Suprapubic skin (tissue), 4 donors: Measurements from ENCODE around the gene HNRNPR.

Source experiments
- EP300 ChIP-seq: sonication (generic); formaldehyde crosslinking; IDR thresholded peaks from one replicate; pipeline ENCODE4 v1.6.1; 2017; ENCODE audit warnings: antibody characterized with exemption
- POLR2A ChIP-seq, 2 donors: fragments of 450-650 bp; IDR thresholded peaks; one replicate each; pipeline ENCODE4 v1.6.1; 2017; ENCODE audit warnings: antibody characterized with exemption in 2 of 2, mild to moderate bottlenecking in 2 of 2, moderate library complexity in 2 of 2
- POLR2AphosphoS5 ChIP-seq, 3 donors: sonication (generic); formaldehyde crosslinking; IDR thresholded peaks; one replicate each; pipeline ENCODE4 v1.6.1; 2017; ENCODE audit warnings: antibody characterized with exemption in 3 of 3
- TF ChIP-seq, protein P1 (sequence below), 2 donors: fragments of 200-600 bp in 1 of 2; fragments of 450-650 bp in 1 of 2; sonication (generic) in 1 of 2; IDR thresholded peaks; one replicate each; pipeline ENCODE4 v1.5.1; 2016 to 2019; ENCODE audit warnings: antibody characterized with exemption in 2 of 2, mild to moderate bottlenecking in 1 of 2, moderate library complexity in 1 of 2

DNA sequence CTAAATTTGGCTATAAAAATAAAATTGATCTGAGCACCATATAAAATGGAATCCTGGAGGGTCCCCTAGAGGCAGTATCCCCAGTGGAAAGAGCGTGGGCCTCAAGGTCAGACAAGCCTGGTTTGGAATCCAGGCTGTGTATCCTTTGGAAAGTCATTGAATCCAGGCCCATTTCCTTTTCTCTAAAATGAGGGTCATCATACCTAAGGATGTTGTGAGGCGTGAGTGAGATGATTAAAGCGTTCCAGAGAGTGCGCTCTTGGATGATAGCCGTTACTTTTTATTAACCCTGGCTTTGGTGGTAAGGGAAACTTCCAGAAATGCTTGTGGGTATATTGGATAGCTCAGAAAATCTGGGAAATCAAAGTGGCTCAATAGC is 26.2 kb upstream of the HNRNPR start:
- TF ChIP-seq, protein P1, sequence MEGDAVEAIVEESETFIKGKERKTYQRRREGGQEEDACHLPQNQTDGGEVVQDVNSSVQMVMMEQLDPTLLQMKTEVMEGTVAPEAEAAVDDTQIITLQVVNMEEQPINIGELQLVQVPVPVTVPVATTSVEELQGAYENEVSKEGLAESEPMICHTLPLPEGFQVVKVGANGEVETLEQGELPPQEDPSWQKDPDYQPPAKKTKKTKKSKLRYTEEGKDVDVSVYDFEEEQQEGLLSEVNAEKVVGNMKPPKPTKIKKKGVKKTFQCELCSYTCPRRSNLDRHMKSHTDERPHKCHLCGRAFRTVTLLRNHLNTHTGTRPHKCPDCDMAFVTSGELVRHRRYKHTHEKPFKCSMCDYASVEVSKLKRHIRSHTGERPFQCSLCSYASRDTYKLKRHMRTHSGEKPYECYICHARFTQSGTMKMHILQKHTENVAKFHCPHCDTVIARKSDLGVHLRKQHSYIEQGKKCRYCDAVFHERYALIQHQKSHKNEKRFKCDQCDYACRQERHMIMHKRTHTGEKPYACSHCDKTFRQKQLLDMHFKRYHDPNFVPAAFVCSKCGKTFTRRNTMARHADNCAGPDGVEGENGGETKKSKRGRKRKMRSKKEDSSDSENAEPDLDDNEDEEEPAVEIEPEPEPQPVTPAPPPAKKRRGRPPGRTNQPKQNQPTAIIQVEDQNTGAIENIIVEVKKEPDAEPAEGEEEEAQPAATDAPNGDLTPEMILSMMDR (IDR thresholded peaks at IDR 0.05): no peak
- TF ChIP-seq POLR2AphosphoS5 (IDR thresholded peaks at IDR 0.05) (no peak), POLR2A (IDR thresholded peaks at IDR 0.05) (no peak), EP300 (no peak)
